Fibroblast of skin of left biceps (primary cell): ENCODE data around the gene CDH18.

ENCODE experiments used
- DNase-seq, 2 experiments: peaks; one replicate each; pipeline ENCODE4 v3.0.0-alpha.2; 2013; ENCODE audit warnings: low read depth in 2 of 2

Gene CDH18

GRCh38 chr5:19734776-19735175, 253.2 kb downstream of the CDH18 start:
- DNase-seq: no peak

- no peak for DNase-seq
Measured at GRCh38 chr5:19733612-19734495, 254.1 kb downstream of the CDH18 start.

- no peak for DNase-seq
Measured at GRCh38 chr5:19728571-19728970, 259.4 kb downstream of the CDH18 start.

- DNase-seq: no peak
Measured at GRCh38 chr5:19719109-19719508, 268.9 kb downstream of the CDH18 start.

GRCh38 chr5:19713740-19714139, 274.3 kb downstream of the CDH18 start:
- no peak for DNase-seq

- DNase-seq: no peak
Measured at GRCh38 chr5:19709403-19709802, 278.6 kb downstream of the CDH18 start.

- no peak for DNase-seq
Measured at GRCh38 chr5:19706776-19707175, 281.2 kb downstream of the CDH18 start.

GRCh38 chr5:19701731-19702130, 286.3 kb downstream of the CDH18 start:
- peak in 1 of 2 experiments; percentile 7 for DNase-seq

GRCh38 chr5:19694949-19695611, 292.9 kb downstream of the CDH18 start:
- DNase-seq: no peak

- no peak for DNase-seq
Measured at GRCh38 chr5:19690978-19691377, 297.0 kb downstream of the CDH18 start.

GRCh38 chr5:19685473-19685872, 302.5 kb downstream of the CDH18 start:
- DNase-seq: no peak

- peak; percentile 35 to 44 for DNase-seq
Measured at GRCh38 chr5:19676895-19677294, 311.1 kb downstream of the CDH18 start.

- no peak for DNase-seq
Measured at GRCh38 chr5:19660679-19661078, 327.3 kb downstream of the CDH18 start.

- no peak for DNase-seq
Measured at GRCh38 chr5:19655627-19656026, 332.4 kb downstream of the CDH18 start.

- no peak for DNase-seq
Measured at GRCh38 chr5:19638461-19638860, 349.5 kb downstream of the CDH18 start.

GRCh38 chr5:19630876-19631275, 357.1 kb downstream of the CDH18 start:
- peak in 1 of 2 experiments; percentile 14 for DNase-seq

- DNase-seq: no peak
Measured at GRCh38 chr5:19626211-19626610, 361.8 kb downstream of the CDH18 start.

- no peak for DNase-seq
Measured at GRCh38 chr5:19625562-19625961, 362.4 kb downstream of the CDH18 start.

GRCh38 chr5:19619571-19619970, 368.4 kb downstream of the CDH18 start:
- no peak for DNase-seq

- peak; percentile 56 to 61 for DNase-seq
Measured at GRCh38 chr5:19616701-19617215, 371.2 kb downstream of the CDH18 start.

- DNase-seq: no peak
Measured at GRCh38 chr5:19615661-19616060, 372.3 kb downstream of the CDH18 start.

- no peak for DNase-seq
Measured at GRCh38 chr5:19615071-19615470, 372.9 kb downstream of the CDH18 start.

- DNase-seq: no peak
Measured at GRCh38 chr5:19608444-19609002, 379.5 kb downstream of the CDH18 start.
